Mesenchymal stem cell (in vitro differentiated cells and primary cell): Measurements from ENCODE around the gene LYPD6B.

Source experiments
- DNase-seq: peaks from one replicate; pipeline ENCODE4 v3.0.0-alpha.2; 2013
- H2AFZ ChIP-seq: one replicate; pipeline ENCODE4 v1.6.1; 2013; ENCODE audit warnings: low read depth, mild to moderate bottlenecking, control low read depth, inconsistent platforms, low read length, moderate library complexity
- H2AK5ac ChIP-seq: 2 replicates; pipeline ENCODE4 v1.6.1; 2013; ENCODE audit warnings: low read length, moderate library complexity, mild to moderate bottlenecking, inconsistent platforms; ENCODE audit not compliant: severe bottlenecking
- H2BK120ac ChIP-seq: one replicate; pipeline ENCODE4 v1.6.1; 2013; ENCODE audit warnings: low read depth, mild to moderate bottlenecking, inconsistent platforms, low read length, moderate library complexity
- H2BK12ac ChIP-seq, 2 experiments: one replicate each; pipeline ENCODE4 v1.6.1; 2013; ENCODE audit warnings: inconsistent platforms in 2 of 2, low read length in 2 of 2, mild to moderate bottlenecking in 2 of 2, moderate library complexity in 2 of 2, control low read depth in 1 of 2
- H2BK15ac ChIP-seq: one replicate; pipeline ENCODE4 v1.6.1; 2013; ENCODE audit warnings: mild to moderate bottlenecking, low read depth, inconsistent platforms; ENCODE audit not compliant: poor library complexity, severe bottlenecking
- H2BK5ac ChIP-seq: 2 replicates; pipeline ENCODE4 v1.6.1; 2013; ENCODE audit warnings: low read depth, mild to moderate bottlenecking, low read length, control low read depth, inconsistent platforms; ENCODE audit not compliant: poor library complexity, severe bottlenecking
- H3K14ac ChIP-seq, 2 experiments: one replicate each; pipeline ENCODE4 v1.6.1; 2013; ENCODE audit warnings: inconsistent platforms in 2 of 2, low read length in 2 of 2, control low read depth in 1 of 2, mild to moderate bottlenecking in 1 of 2, moderate library complexity in 1 of 2
- H3K18ac ChIP-seq, 2 experiments: one replicate each; pipeline ENCODE4 v1.6.1; 2013; ENCODE audit warnings: inconsistent platforms in 2 of 2, low read length in 2 of 2, control low read depth in 1 of 2, low read depth in 1 of 2, mild to moderate bottlenecking in 1 of 2
- H3K23ac ChIP-seq, 2 experiments: one replicate each; pipeline ENCODE4 v1.6.1; 2013; ENCODE audit warnings: inconsistent platforms in 2 of 2, low read length in 2 of 2, mild to moderate bottlenecking in 2 of 2, moderate library complexity in 2 of 2, control low read depth in 1 of 2
- H3K27ac ChIP-seq: 2 replicates; pipeline ENCODE4 v1.5.1; 2013; ENCODE audit warnings: mild to moderate bottlenecking, moderate library complexity, low read length, control low read depth, inconsistent platforms; ENCODE audit not compliant: poor library complexity, severe bottlenecking
- H3K27me3 ChIP-seq, 2 experiments: 2 replicates each; pipeline versions ENCODE4 v1.6.1 to v1.7.0; 2013; ENCODE audit warnings: low read length in 2 of 2, mild to moderate bottlenecking in 2 of 2, moderate library complexity in 2 of 2, control low read depth in 1 of 2, inconsistent platforms in 1 of 2; ENCODE audit not compliant: control insufficient read depth in 1 of 2, insufficient read depth in 1 of 2
- H3K36me3 ChIP-seq, 2 experiments: 2 replicates each; pipeline versions ENCODE4 v1.6.1 to v1.7.0; 2013; ENCODE audit warnings: low read length in 2 of 2, control low read depth in 1 of 2, inconsistent platforms in 1 of 2, low read depth in 1 of 2, mild to moderate bottlenecking in 1 of 2; ENCODE audit not compliant: insufficient read depth in 2 of 2, control insufficient read depth in 1 of 2
- H3K4ac ChIP-seq, 2 experiments: one replicate each; pipeline ENCODE4 v1.6.1; 2013; ENCODE audit warnings: inconsistent platforms in 2 of 2, low read length in 2 of 2, mild to moderate bottlenecking in 2 of 2, moderate library complexity in 2 of 2, control low read depth in 1 of 2, low read depth in 1 of 2
- H3K4me1 ChIP-seq: 2 replicates; pipeline ENCODE4 v1.6.1; 2013; ENCODE audit warnings: low read depth, low read length, control low read depth; ENCODE audit not compliant: control insufficient read depth, insufficient read depth
- H3K4me2 ChIP-seq: 2 replicates; pipeline ENCODE4 v1.6.1; 2013; ENCODE audit warnings: low read length, mild to moderate bottlenecking, inconsistent platforms; ENCODE audit not compliant: poor library complexity, severe bottlenecking
- H3K4me3 ChIP-seq, 2 experiments: 2 replicates each; pipeline versions ENCODE4 v1.5.1 to v1.7.0; 2013; ENCODE audit warnings: low read length in 2 of 2, mild to moderate bottlenecking in 2 of 2, control low read depth in 1 of 2, low read depth in 1 of 2; ENCODE audit not compliant: insufficient read depth in 1 of 2
- H3K79me1 ChIP-seq: replicated peaks from 2 replicates; pipeline ENCODE4 v1.6.1; 2013; ENCODE audit warnings: mild to moderate bottlenecking, control low read depth, low read length, inconsistent platforms; ENCODE audit not compliant: poor library complexity, severe bottlenecking
- H3K9ac ChIP-seq: 2 replicates; pipeline ENCODE4 v1.7.0; 2013; ENCODE audit warnings: mild to moderate bottlenecking, low read length, moderate library complexity
- H3K9me3 ChIP-seq: 2 replicates; pipeline ENCODE4 v1.7.0; 2013; ENCODE audit warnings: mild to moderate bottlenecking, low read length; ENCODE audit not compliant: control insufficient read depth
- H4K8ac ChIP-seq: one replicate; pipeline ENCODE4 v1.6.1; 2013; ENCODE audit warnings: inconsistent platforms, mild to moderate bottlenecking, low read length, moderate library complexity
- H4K91ac ChIP-seq: one replicate; pipeline ENCODE4 v1.6.1; 2013; ENCODE audit warnings: mild to moderate bottlenecking, low read length, inconsistent platforms
- WGBS: methylation state at CpG from one replicate; pipeline ENCODE4 v1.1.7; 2013; ENCODE audit warnings: mixed read lengths; 5-methylcytosine and 5-hydroxymethylcytosine counted together

Gene LYPD6B

DNA sequence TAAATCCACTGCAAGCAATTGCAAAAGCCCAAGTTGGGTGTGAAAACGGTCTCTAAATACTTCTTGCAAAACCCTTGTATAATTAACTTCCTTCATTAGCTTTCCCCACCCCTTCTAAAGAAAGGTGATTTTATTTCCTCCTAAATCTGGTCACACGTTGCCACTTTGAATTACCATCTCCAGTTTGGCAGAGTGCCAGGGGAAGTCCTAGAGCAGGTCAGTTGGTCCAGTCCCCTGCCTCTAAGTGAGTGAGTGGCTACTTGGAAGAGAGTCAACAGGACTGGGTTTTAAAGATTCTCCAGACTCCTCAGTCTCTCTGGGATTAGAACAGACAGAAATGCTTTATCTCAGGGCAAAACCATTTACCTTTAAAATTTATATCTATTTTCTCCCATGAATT is 18.7 kb upstream of the LYPD6B start:
- Histone ChIP-seq H3K27me3 (peaks cover 12 to 42% of the 10 kb centered on the region in 2 experiments), H3K14ac (no peak overlapping the region), H4K8ac (no peak overlapping the region), H2BK120ac (no peak overlapping the region), H3K4me2 (no peak overlapping the region), H2BK12ac (no peak overlapping the region), H2BK15ac (no peak overlapping the region), H2BK5ac (no peak overlapping the region), H3K18ac (no peak overlapping the region), H3K23ac (no peak overlapping the region), H3K36me3 (no peaks in the 10 kb centered on the region), H3K9me3 (no peaks in the 10 kb centered on the region), H4K91ac (no peak overlapping the region), H3K27ac (no peak overlapping the region), H3K9ac (no peak overlapping the region), H2AFZ (no peak overlapping the region), H3K4me3 (no peak overlapping the region), H3K4ac (no peak overlapping the region), H2AK5ac (no peak overlapping the region), H3K4me1 (no peaks in the 10 kb centered on the region), H3K79me1 (no peaks in the 10 kb centered on the region)
- 84% methylated on average over 2 of the region's 2 CpGs for WGBS
- DNase-seq = no peak

DNA sequence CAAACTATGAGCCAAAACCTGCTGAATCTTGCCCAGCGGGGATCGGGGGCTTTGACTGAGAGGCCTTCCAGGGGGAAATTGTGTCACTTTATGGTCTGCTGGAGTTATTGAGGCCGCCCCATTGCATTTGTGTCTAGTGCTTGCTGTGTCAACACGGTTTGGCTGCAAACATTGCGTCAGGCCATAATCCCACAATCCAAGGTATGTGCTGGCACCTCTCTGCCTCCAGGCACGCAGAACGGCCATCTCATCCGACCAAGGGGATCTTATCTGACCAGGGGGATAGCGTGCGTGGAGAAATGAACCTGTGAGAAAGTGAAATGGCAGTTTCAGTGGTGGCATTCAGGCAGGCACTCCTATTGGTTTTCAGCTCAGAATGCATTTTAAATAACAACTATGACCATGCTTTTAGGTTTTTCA is 18.1 kb upstream of the LYPD6B start:
- Histone ChIP-seq H3K4me2 (no peak overlapping the region), H3K9ac (no peak overlapping the region), H3K79me1 (no peaks in the 10 kb centered on the region), H3K4me1 (no peaks in the 10 kb centered on the region), H2BK120ac (no peak overlapping the region), H3K18ac (no peak overlapping the region), H3K27ac (no peak overlapping the region), H3K23ac (no peak overlapping the region), H2AFZ (no peak overlapping the region), H2BK12ac (peak overlapping the region in 1 of 2 experiments; percentile 82), H2BK5ac (no peak overlapping the region), H3K14ac (no peak overlapping the region), H4K8ac (peak overlapping the region; percentile 61), H3K27me3 (peaks cover 10 to 43% of the 10 kb centered on the region in 2 experiments), H3K36me3 (no peaks in the 10 kb centered on the region), H3K9me3 (no peaks in the 10 kb centered on the region), H3K4ac (no peak overlapping the region), H4K91ac (peak overlapping the region; percentile 66), H2AK5ac (no peak overlapping the region), H3K4me3 (no peak overlapping the region), H2BK15ac (peak overlapping the region; percentile 7)
- WGBS = 96% methylated on average over 10 of the region's 10 CpGs
- DNase-seq = no peak

DNA sequence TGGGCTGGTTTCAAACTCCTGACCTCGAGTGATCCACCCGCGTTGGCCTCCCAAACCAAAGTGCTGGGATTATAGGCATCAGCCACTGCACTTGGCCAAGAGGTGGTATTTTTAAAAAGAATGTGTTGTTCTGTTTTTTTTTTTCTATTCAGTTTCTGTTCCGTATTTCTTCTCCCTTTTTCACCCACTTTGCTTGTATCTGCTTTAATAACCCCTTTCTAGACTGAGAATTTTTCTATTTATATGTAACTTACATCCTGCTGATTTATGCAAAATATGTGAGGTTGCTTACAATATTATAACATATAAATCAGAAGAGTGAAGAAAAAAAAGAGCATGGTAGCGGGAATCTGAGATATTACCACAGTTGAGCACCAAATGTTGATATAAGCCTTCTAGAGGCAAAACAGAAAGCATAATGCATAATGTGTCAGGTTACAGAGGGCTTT is 17.2 kb upstream of the LYPD6B start:
- 94% methylated on average over 4 of the region's 5 CpGs for WGBS

DNA sequence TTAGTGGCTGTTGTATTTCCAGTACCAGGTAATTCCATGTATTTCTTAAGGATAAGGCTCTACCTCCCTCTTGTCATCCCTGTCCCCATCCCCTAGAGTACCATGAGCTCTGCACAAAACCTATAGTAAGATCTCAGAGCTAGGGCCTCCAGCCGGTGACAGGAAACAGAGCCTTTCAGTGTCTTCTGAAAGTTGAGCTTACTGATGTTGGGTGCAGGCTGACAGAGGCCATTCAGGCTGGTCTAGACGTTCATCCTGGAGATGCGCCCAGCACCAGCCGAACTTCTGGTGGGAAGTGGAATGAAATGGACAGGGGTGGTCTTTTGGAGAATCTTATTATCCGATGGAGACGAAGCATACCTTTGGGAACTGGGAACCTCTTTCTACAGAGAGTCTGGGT is 16.7 kb upstream of the LYPD6B start:
- no peak overlapping the region for H3K9ac ChIP-seq
- no peak overlapping the region for H4K91ac ChIP-seq
- DNase-seq = no peak
- no peak overlapping the region for H3K23ac ChIP-seq
- H3K4me1 ChIP-seq = no peaks in the 10 kb centered on the region
- H3K36me3 ChIP-seq = no peaks in the 10 kb centered on the region
- H3K18ac ChIP-seq = no peak overlapping the region
- no peak overlapping the region for H2AFZ ChIP-seq
- no peak overlapping the region for H3K14ac ChIP-seq
- 88% methylated on average over 6 of the region's 6 CpGs for whole genome bisulfite sequencing
- H3K4me3 ChIP-seq = no peak overlapping the region
- H3K4ac ChIP-seq = no peak overlapping the region
- no peaks in the 10 kb centered on the region for H3K9me3 ChIP-seq
- H4K8ac ChIP-seq = no peak overlapping the region
- H3K27ac ChIP-seq = no peak overlapping the region
- H2BK15ac ChIP-seq = peak overlapping the region; percentile 12
- no peak overlapping the region for H2BK5ac ChIP-seq
- no peak overlapping the region for H2BK120ac ChIP-seq
- no peak overlapping the region for H3K4me2 ChIP-seq
- H2AK5ac ChIP-seq = no peak overlapping the region
- H2BK12ac ChIP-seq = no peak overlapping the region
- peaks cover 0 to 38% of the 10 kb centered on the region in 2 experiments for H3K27me3 ChIP-seq
- no peaks in the 10 kb centered on the region for H3K79me1 ChIP-seq

More for the DNA sequence above, 17.2 kb upstream of the LYPD6B start:
- Histone ChIP-seq H3K79me1 (no peaks in the 10 kb centered on the region), H3K9ac (no peak overlapping the region), H2BK15ac (no peak overlapping the region), H2AK5ac (no peak overlapping the region), H4K8ac (no peak overlapping the region), H2BK5ac (no peak overlapping the region), H3K4me3 (no peak overlapping the region), H3K4me2 (no peak overlapping the region), H3K18ac (no peak overlapping the region), H3K14ac (no peak overlapping the region), H3K4me1 (no peaks in the 10 kb centered on the region), H3K36me3 (no peaks in the 10 kb centered on the region), H2AFZ (no peak overlapping the region), H2BK120ac (no peak overlapping the region), H3K27me3 (peaks cover 1 to 42% of the 10 kb centered on the region in 2 experiments), H4K91ac (no peak overlapping the region), H3K9me3 (no peaks in the 10 kb centered on the region), H3K4ac (no peak overlapping the region), H3K23ac (no peak overlapping the region), H3K27ac (no peak overlapping the region), H2BK12ac (no peak overlapping the region)
- DNase-seq = no peak
